ENCODE results near the gene TMTC2. TPM values are rescaled to one million over a fixed set of nuclear protein-coding genes. Genes with fewer than 3 reads are reported as not detected.
A peak's percentile ranks its signal among the peaks of the same experiment; 100 is the strongest.

The TMTC2 gene
- total RNA-seq, 2 experiments from 2014 or later: 2.5 to 3.1 TPM

DNA sequence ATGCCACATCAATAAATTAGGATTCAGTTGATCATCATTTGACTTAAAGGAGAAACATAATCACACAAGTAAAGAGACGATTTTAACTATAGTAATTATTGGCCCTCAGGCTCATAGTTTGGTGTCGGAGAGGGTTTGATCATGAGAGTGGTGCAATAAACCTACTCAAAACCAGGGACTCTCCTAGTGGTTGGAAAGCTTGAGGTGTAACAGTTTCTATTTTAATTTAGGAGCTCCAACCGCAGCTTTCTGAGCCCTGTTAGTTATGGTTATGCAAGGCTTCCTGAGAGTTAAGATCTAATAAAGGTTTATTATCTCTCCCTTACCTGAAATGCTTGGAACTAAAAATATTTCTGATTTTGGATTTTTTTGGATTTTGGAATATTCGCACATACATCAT lies 36.4 kb downstream of the TMTC2 start:
- ChIA-PET CTCF (interaction anchor here (0.8 kb wide), 1 partner anchor 38 kb away, joined by 3 read pairs; no protein-coding TSS in a partner anchor), POLR2A (no interaction called here)
- Mint-ChIP-seq H3K4me3 (no peak overlapping the region), H3K4me1 (ENCODE audit: low read depth) (peaks cover 3% of the 10 kb centered on the region), H3K9me3 (no peaks in the 10 kb centered on the region), H3K36me3 (ENCODE audit: low read depth) (no peaks in the 10 kb centered on the region), H3K27ac (no peak overlapping the region), H3K27me3 (no peaks in the 10 kb centered on the region)
- intact Hi-C loops (cut with micrococcal nuclease): no loop called here
- DNase-seq: peak; percentile 4
- ATAC-seq: no peak
- no peak for TF ChIP-seq CTCF (IDR thresholded peaks at IDR 0.05)

DNA sequence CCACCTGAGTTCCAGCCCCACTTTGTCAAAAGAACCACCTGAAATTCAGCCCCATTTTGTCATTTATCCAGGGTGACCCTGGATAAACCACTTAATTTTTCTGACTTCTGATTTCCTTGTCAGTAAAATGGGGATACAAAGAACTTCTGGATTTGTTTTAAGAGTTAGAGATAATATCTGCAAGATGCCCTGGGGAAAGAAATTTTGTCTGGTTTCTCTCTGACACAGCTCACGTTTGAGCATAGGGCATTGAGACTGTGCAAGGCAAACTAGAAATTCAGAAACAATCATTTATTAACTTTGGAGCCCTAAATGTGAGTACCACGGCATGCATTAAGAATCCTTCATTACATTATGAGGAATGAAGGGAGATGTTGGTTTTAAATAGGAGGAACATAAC lies 37.2 kb downstream of the TMTC2 start:
- no peak for TF ChIP-seq CTCF (IDR thresholded peaks at IDR 0.05)
- ChIA-PET CTCF (no interaction called here), POLR2A (no interaction called here)
- H3K27me3 Mint-ChIP-seq: no peaks in the 10 kb centered on the region
- no peak overlapping the region for H3K4me3 Mint-ChIP-seq
- intact Hi-C loops (cut with micrococcal nuclease): no loop called here
- ATAC-seq (no peak), DNase-seq (no peak)
- H3K36me3 Mint-ChIP-seq (ENCODE audit: low read depth): no peaks in the 10 kb centered on the region
- H3K27ac Mint-ChIP-seq: no peak overlapping the region
- H3K4me1 Mint-ChIP-seq (ENCODE audit: low read depth): peaks cover 3% of the 10 kb centered on the region
- H3K9me3 Mint-ChIP-seq: no peaks in the 10 kb centered on the region

DNA sequence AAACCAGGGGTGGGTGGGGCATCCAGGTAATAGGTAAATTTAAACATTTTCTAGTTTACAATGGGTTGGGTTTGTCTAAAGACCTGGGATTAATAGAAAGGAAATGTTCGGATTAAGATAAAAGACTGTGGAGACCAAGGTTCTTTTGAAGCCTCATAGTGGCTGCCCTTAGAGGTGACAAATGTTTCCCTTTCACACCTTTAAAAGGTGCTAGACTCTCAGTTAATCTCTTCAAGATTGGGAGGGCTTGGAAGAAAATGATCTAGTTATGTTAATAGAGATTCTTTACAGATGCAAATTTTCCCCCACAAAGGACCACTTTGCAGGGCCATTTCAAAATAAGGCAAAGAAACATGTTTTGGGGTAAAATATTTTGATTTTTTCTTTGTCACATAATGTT lies 39.0 kb downstream of the TMTC2 start:
- ChIA-PET CTCF (interaction anchor here (1.3 kb wide), 1 partner anchor 35 kb away, joined by 3 read pairs; no protein-coding TSS in a partner anchor), POLR2A (no interaction called here)
- ATAC-seq (no peak), DNase-seq (no peak)
- Mint-ChIP-seq H3K36me3 (ENCODE audit: low read depth) (no peaks in the 10 kb centered on the region), H3K4me1 (ENCODE audit: low read depth) (peaks cover 3% of the 10 kb centered on the region), H3K9me3 (peaks cover 3% of the 10 kb centered on the region), H3K27me3 (no peaks in the 10 kb centered on the region), H3K27ac (no peak overlapping the region), H3K4me3 (no peak overlapping the region)
- intact Hi-C loops (cut with micrococcal nuclease): no loop called here
- TF ChIP-seq CTCF (IDR thresholded peaks at IDR 0.05): no peak

GRCh38 chr12:82727886-82728285 lies 41.2 kb downstream of the TMTC2 start:
- POLR2A ChIA-PET: no interaction called here

DNA sequence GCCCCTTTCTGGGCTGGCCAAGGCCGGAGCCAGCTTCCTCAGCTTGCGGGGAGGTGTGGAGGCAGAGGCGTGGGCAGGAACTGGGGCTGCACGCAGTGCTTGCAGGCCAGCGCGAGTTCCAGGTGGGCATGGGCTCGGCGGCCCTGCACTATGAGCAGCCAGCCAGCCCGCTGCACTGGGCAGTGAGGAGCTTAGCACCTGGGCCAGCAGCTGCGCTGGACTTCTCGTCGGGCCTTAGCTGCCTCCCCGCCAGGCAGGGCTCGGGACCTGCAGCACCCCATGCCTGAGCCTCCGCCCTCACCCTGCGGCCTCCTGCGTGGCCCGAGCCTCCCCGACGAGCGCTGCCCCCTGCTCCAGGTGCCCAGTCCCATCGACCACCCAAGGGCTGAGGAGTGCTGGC lies 42.0 kb downstream of the TMTC2 start:
- Mint-ChIP-seq H3K27me3 (no peaks in the 10 kb centered on the region), H3K4me1 (ENCODE audit: low read depth) (no peaks in the 10 kb centered on the region), H3K4me3 (no peak overlapping the region), H3K9me3 (peaks cover 3% of the 10 kb centered on the region), H3K36me3 (ENCODE audit: low read depth) (no peaks in the 10 kb centered on the region), H3K27ac (no peak overlapping the region)
- no peak for ATAC-seq
- no peak for DNase-seq
- POLR2A ChIA-PET: interaction anchor here (0.6 kb wide), 1 partner anchor 310 kb away, joined by 3 read pairs; no protein-coding TSS in a partner anchor
- CTCF ChIA-PET: interaction anchor here (1.0 kb wide), 1 partner anchor 57 kb away, joined by 3 read pairs; no protein-coding TSS in a partner anchor
- intact Hi-C loops (cut with micrococcal nuclease): no loop called here
- TF ChIP-seq CTCF (IDR thresholded peaks at IDR 0.05): no peak

More at GRCh38 chr12:82727886-82728285, 41.2 kb downstream of the TMTC2 start:
- Mint-ChIP-seq H3K4me1 (ENCODE audit: low read depth) (peaks cover under 1% of the 10 kb centered on the region), H3K4me3 (no peak overlapping the region), H3K27me3 (no peaks in the 10 kb centered on the region), H3K9me3 (peaks cover 3% of the 10 kb centered on the region), H3K27ac (no peak overlapping the region), H3K36me3 (ENCODE audit: low read depth) (no peaks in the 10 kb centered on the region)
- intact Hi-C loops (cut with micrococcal nuclease): no loop called here
- ATAC-seq (no peak), DNase-seq (no peak)
- no peak for TF ChIP-seq CTCF (IDR thresholded peaks at IDR 0.05)
- CTCF ChIA-PET: no interaction called here

All from activated CD8-positive, alpha-beta T cell treated with anti-CD3 and anti-CD28 coated beads for 36 hours (primary cell).